ENCODE measurements around the gene C15orf62. TPM values are rescaled to one million over a fixed set of nuclear protein-coding genes. Genes with fewer than 3 reads are reported as not detected.

The C15orf62 gene
- polyA plus RNA-seq, 1 of the 3 experiments (the other 2 are of a cell fraction) = not detected

DNA sequence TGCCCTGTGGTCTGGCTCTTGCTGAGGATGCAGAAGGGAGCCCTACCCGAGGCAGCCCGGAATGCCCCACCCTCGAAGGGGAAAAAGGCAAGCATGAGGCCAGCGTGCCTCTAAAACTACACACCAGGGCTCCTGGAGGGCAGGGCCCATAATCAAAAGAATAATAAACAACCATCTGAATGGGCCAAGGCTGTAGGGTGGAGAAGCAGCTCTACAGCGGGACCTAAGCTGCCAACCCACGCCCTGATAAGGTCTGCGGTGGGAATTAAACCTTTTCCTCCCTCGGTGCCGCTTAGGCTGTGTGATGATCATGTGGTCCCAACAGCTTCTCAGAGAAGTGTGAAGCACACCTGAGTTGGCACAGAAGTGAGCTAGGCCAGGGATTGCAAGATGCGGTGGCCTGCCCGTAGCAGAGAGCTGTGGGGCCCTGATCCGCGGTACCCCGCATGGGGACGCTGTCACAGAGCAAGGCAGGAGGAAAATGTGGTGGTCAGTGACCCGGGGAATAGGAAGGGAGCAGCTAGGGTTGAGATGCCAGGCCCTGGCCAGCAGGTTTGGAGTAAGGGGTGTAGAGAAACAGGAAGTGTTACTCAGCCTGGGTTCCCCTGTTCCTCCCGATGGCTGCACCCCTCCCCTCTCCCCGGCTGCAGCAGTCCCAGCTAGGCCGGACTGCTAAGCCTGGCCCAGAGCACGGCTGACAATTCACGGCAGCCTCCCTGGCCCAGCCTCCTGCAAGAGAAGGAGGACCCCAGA, 1.1 kb upstream of the C15orf62 start:
- H3K9ac ChIP-seq = no peak overlapping the region
- DNase-seq = no peak

More for the DNA sequence above, 1.1 kb upstream of the C15orf62 start:
- TF ChIP-seq TEAD4 (IDR thresholded peaks at IDR 0.05; ENCODE audit: borderline replicate concordance, insufficient read depth) = no peak
- TF ChIP-seq, protein P1, sequence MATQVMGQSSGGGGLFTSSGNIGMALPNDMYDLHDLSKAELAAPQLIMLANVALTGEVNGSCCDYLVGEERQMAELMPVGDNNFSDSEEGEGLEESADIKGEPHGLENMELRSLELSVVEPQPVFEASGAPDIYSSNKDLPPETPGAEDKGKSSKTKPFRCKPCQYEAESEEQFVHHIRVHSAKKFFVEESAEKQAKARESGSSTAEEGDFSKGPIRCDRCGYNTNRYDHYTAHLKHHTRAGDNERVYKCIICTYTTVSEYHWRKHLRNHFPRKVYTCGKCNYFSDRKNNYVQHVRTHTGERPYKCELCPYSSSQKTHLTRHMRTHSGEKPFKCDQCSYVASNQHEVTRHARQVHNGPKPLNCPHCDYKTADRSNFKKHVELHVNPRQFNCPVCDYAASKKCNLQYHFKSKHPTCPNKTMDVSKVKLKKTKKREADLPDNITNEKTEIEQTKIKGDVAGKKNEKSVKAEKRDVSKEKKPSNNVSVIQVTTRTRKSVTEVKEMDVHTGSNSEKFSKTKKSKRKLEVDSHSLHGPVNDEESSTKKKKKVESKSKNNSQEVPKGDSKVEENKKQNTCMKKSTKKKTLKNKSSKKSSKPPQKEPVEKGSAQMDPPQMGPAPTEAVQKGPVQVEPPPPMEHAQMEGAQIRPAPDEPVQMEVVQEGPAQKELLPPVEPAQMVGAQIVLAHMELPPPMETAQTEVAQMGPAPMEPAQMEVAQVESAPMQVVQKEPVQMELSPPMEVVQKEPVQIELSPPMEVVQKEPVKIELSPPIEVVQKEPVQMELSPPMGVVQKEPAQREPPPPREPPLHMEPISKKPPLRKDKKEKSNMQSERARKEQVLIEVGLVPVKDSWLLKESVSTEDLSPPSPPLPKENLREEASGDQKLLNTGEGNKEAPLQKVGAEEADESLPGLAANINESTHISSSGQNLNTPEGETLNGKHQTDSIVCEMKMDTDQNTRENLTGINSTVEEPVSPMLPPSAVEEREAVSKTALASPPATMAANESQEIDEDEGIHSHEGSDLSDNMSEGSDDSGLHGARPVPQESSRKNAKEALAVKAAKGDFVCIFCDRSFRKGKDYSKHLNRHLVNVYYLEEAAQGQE (IDR thresholded peaks at IDR 0.05; ENCODE audit: low read depth, low read length) = no peak
- TF ChIP-seq, protein P2, sequence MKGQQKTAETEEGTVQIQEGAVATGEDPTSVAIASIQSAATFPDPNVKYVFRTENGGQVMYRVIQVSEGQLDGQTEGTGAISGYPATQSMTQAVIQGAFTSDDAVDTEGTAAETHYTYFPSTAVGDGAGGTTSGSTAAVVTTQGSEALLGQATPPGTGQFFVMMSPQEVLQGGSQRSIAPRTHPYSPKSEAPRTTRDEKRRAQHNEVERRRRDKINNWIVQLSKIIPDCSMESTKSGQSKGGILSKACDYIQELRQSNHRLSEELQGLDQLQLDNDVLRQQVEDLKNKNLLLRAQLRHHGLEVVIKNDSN (IDR thresholded peaks at IDR 0.05; ENCODE audit: borderline replicate concordance, low read depth) = no peak
- TF ChIP-seq, protein P3, sequence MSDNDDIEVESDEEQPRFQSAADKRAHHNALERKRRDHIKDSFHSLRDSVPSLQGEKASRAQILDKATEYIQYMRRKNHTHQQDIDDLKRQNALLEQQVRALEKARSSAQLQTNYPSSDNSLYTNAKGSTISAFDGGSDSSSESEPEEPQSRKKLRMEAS (IDR thresholded peaks at IDR 0.05; ENCODE audit: low read depth) = no peak
- no peak for TF ChIP-seq FOXJ3 (CRISPR knock-in tag; IDR thresholded peaks at IDR 0.05)
- no peak for TF ChIP-seq JUND (IDR thresholded peaks at IDR 0.05)
- no peak for TF ChIP-seq SMC3 (IDR thresholded peaks at IDR 0.05; ENCODE audit: low read depth, low read length)
- no peak for TF ChIP-seq POLR2AphosphoS5 (IDR thresholded peaks at IDR 0.05; ENCODE audit: low read depth, low read length)
- no peak for TF ChIP-seq MXI1 (IDR thresholded peaks at IDR 0.05; ENCODE audit: low read depth, low read length)
- TF ChIP-seq, protein P4, sequence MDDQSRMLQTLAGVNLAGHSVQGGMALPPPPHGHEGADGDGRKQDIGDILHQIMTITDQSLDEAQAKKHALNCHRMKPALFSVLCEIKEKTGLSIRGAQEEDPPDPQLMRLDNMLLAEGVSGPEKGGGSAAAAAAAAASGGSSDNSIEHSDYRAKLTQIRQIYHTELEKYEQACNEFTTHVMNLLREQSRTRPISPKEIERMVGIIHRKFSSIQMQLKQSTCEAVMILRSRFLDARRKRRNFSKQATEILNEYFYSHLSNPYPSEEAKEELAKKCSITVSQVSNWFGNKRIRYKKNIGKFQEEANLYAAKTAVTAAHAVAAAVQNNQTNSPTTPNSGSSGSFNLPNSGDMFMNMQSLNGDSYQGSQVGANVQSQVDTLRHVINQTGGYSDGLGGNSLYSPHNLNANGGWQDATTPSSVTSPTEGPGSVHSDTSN (IDR thresholded peaks at IDR 0.05) = no peak
- TF ChIP-seq EZH2phosphoT487 (IDR thresholded peaks at IDR 0.05; ENCODE audit: borderline replicate concordance, low read depth) = no peak
- TF ChIP-seq MEF2A (IDR thresholded peaks at IDR 0.05; ENCODE audit: borderline replicate concordance, low read depth) = no peak
- no peak for TF ChIP-seq RAD21 (IDR thresholded peaks at IDR 0.05; ENCODE audit: low read length)
- H3K27ac ChIP-seq (ENCODE audit: low read depth in 2 of 2, low read length in 1 of 2) = peak overlapping the region in 1 of 2 experiments; percentile 83; a peak in 2 of 4 replicates
- H2AFZ ChIP-seq (ENCODE audit: low read depth) = no peak overlapping the region
- no peaks in the 10 kb centered on the region for H3K9me2 ChIP-seq
- no peaks in the 10 kb centered on the region for H3K79me2 ChIP-seq (ENCODE audit: insufficient read depth)
- POLR2A ChIA-PET = interaction anchor here (1.1 kb wide), 1 partner anchor 12 kb away, joined by 3 read pairs; no protein-coding TSS in a partner anchor
- peaks cover 0 to 17% of the 10 kb centered on the region in 2 experiments for H3K36me3 ChIP-seq (replicated peaks in 1 of 2; ENCODE audit: control insufficient read depth in 1 of 2, insufficient read depth in 2 of 2, low read length in 1 of 2)
- WGBS (ENCODE audit: low lambda C conversion rate) = 96% methylated on average over 16 of the region's 21 CpGs
- no peaks in the 10 kb centered on the region for H3K27me3 ChIP-seq (ENCODE audit: insufficient read depth)
- no peak overlapping the region for H3K4me3 ChIP-seq (ENCODE audit: low read depth in 2 of 2, low read length in 1 of 2)
- CTCF ChIA-PET = interaction anchor here (0.6 to 31.8 kb wide), 4 partner anchors 9 to 90 kb away, joined by 3 to 555 read pairs (median 61); partner anchors contain the start of gene RMDN3
- peak overlapping the region; percentile 59; the same call in 1 of the 2 replicates for H3K4me2 ChIP-seq
- H3K9me3 ChIP-seq = no peaks in the 10 kb centered on the region
- no peaks in the 10 kb centered on the region for H4K20me1 ChIP-seq (ENCODE audit: insufficient read depth)
- H3K4me1 ChIP-seq (ENCODE audit: control insufficient read depth in 1 of 2, insufficient read depth in 2 of 2, low read depth in 1 of 2, low read length in 1 of 2) = peaks cover 36 to 73% of the 10 kb centered on the region in 2 experiments; a peak in 3 of 4 replicates
- H3F3A ChIP-seq (replicated peaks; ENCODE audit: insufficient read depth) = peaks cover 12% of the 10 kb centered on the region

Measured in SK-N-SH (cell line).